Measurements from ENCODE around the gene FBXW4. TPM values are rescaled to one million over a fixed set of nuclear protein-coding genes. Genes with fewer than 3 reads are reported as not detected.

Gene FBXW4
- polyA plus RNA-seq, 1 of the 3 experiments (the other 2 are of a cell fraction), result 27.6 TPM

DNA sequence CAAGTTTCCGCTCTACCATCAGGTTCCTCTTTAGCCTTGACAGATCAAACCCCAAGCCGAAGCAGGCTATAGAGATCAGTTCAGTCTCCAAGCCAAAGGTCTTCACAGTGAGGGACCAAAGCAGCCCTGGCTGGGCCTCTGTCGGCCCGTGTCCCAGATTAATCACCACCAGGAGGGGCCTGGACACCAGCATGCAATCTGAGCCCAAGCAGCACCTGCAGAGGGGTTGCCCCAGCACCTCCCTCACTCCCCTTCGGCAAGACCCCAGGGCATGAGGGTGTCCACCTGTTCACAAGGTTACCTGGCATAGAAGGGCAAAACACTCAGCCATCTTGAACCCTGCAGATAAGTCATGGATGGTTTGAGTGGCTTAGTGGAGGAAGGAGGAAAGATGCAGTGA lies 36.0 kb downstream of the FBXW4 start (continued):
- TF ChIP-seq, protein P1, sequence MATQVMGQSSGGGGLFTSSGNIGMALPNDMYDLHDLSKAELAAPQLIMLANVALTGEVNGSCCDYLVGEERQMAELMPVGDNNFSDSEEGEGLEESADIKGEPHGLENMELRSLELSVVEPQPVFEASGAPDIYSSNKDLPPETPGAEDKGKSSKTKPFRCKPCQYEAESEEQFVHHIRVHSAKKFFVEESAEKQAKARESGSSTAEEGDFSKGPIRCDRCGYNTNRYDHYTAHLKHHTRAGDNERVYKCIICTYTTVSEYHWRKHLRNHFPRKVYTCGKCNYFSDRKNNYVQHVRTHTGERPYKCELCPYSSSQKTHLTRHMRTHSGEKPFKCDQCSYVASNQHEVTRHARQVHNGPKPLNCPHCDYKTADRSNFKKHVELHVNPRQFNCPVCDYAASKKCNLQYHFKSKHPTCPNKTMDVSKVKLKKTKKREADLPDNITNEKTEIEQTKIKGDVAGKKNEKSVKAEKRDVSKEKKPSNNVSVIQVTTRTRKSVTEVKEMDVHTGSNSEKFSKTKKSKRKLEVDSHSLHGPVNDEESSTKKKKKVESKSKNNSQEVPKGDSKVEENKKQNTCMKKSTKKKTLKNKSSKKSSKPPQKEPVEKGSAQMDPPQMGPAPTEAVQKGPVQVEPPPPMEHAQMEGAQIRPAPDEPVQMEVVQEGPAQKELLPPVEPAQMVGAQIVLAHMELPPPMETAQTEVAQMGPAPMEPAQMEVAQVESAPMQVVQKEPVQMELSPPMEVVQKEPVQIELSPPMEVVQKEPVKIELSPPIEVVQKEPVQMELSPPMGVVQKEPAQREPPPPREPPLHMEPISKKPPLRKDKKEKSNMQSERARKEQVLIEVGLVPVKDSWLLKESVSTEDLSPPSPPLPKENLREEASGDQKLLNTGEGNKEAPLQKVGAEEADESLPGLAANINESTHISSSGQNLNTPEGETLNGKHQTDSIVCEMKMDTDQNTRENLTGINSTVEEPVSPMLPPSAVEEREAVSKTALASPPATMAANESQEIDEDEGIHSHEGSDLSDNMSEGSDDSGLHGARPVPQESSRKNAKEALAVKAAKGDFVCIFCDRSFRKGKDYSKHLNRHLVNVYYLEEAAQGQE (IDR thresholded peaks at IDR 0.05; ENCODE audit: low read depth, low read length), result no peak
- TF ChIP-seq, protein P2, sequence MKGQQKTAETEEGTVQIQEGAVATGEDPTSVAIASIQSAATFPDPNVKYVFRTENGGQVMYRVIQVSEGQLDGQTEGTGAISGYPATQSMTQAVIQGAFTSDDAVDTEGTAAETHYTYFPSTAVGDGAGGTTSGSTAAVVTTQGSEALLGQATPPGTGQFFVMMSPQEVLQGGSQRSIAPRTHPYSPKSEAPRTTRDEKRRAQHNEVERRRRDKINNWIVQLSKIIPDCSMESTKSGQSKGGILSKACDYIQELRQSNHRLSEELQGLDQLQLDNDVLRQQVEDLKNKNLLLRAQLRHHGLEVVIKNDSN (IDR thresholded peaks at IDR 0.05; ENCODE audit: borderline replicate concordance, low read depth), result no peak
- TF ChIP-seq, protein P3, sequence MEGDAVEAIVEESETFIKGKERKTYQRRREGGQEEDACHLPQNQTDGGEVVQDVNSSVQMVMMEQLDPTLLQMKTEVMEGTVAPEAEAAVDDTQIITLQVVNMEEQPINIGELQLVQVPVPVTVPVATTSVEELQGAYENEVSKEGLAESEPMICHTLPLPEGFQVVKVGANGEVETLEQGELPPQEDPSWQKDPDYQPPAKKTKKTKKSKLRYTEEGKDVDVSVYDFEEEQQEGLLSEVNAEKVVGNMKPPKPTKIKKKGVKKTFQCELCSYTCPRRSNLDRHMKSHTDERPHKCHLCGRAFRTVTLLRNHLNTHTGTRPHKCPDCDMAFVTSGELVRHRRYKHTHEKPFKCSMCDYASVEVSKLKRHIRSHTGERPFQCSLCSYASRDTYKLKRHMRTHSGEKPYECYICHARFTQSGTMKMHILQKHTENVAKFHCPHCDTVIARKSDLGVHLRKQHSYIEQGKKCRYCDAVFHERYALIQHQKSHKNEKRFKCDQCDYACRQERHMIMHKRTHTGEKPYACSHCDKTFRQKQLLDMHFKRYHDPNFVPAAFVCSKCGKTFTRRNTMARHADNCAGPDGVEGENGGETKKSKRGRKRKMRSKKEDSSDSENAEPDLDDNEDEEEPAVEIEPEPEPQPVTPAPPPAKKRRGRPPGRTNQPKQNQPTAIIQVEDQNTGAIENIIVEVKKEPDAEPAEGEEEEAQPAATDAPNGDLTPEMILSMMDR (IDR thresholded peaks at IDR 0.05), result no peak

DNA sequence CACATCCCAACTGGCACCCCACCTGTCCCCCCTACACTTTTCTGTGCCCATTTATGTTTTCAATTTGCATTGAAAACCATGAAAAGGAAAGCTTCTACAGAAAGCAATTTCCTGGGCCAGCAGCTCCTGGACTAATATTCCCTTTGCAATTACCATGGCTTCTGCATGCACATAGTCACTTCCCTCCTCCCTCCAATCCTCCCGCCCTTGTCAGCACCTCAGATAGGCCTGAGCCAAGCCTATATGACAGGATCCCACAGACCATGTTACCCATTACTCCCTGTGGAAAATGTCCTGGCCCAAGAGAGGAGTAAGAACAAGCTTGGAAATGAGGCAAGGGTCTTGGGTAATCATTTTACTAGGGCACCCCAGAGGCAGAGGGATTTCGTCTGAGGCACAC lies 38.1 kb downstream of the FBXW4 start:
- CTCF ChIA-PET, result interaction anchor here (1.2 to 2.1 kb wide), 2 partner anchors 54 to 515 kb away, joined by 3 to 6 read pairs; no protein-coding TSS in a partner anchor
- POLR2A ChIA-PET, result no interaction called here
- Histone ChIP-seq H3K9me3 (no peaks in the 10 kb centered on the region), H3K4me3 (ENCODE audit: low read depth in 2 of 2, low read length in 1 of 2) (no peak overlapping the region), H3K4me1 (ENCODE audit: control insufficient read depth in 1 of 2, insufficient read depth in 2 of 2, low read depth in 1 of 2, low read length in 1 of 2) (no peaks in the 10 kb centered on the region), H3K9ac (no peak overlapping the region), H3K27me3 (ENCODE audit: insufficient read depth) (no peaks in the 10 kb centered on the region), H3K27ac (ENCODE audit: low read depth in 2 of 2, low read length in 1 of 2) (no peak overlapping the region), H3K9me2 (no peaks in the 10 kb centered on the region), H4K20me1 (ENCODE audit: insufficient read depth) (no peaks in the 10 kb centered on the region), H3K79me2 (ENCODE audit: insufficient read depth) (no peaks in the 10 kb centered on the region), H3F3A (replicated peaks; ENCODE audit: insufficient read depth) (no peaks in the 10 kb centered on the region), H3K36me3 (replicated peaks in 1 of 2; ENCODE audit: control insufficient read depth in 1 of 2, insufficient read depth in 2 of 2, low read length in 1 of 2) (peaks cover 9 to 54% of the 10 kb centered on the region in 2 experiments), H3K4me2 (no peak overlapping the region), H2AFZ (ENCODE audit: low read depth) (no peak overlapping the region)
- WGBS (ENCODE audit: low lambda C conversion rate), result 100% methylated on average over 2 of the region's 2 CpGs
- TF ChIP-seq RXRA (IDR thresholded peaks at IDR 0.05; ENCODE audit: borderline replicate concordance, low read depth), result no peak
- TF ChIP-seq TCF12 (IDR thresholded peaks at IDR 0.05), result no peak
- TF ChIP-seq GATA2 (CRISPR knock-in tag; IDR thresholded peaks at IDR 0.05), result no peak
- TF ChIP-seq EZH2phosphoT487 (IDR thresholded peaks at IDR 0.05; ENCODE audit: borderline replicate concordance, low read depth), result no peak
- TF ChIP-seq, protein P4, sequence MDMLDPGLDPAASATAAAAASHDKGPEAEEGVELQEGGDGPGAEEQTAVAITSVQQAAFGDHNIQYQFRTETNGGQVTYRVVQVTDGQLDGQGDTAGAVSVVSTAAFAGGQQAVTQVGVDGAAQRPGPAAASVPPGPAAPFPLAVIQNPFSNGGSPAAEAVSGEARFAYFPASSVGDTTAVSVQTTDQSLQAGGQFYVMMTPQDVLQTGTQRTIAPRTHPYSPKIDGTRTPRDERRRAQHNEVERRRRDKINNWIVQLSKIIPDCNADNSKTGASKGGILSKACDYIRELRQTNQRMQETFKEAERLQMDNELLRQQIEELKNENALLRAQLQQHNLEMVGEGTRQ (IDR thresholded peaks at IDR 0.05; ENCODE audit: borderline replicate concordance, low read depth, low read length), result no peak
- no peak for TF ChIP-seq FOXM1 (IDR thresholded peaks at IDR 0.05; ENCODE audit: low read depth)
- no peak for TF ChIP-seq EP300 (IDR thresholded peaks at IDR 0.05; ENCODE audit: borderline replicate concordance in 1 of 2, low read depth in 1 of 2, low read length in 1 of 2)
- TF ChIP-seq, protein P5, sequence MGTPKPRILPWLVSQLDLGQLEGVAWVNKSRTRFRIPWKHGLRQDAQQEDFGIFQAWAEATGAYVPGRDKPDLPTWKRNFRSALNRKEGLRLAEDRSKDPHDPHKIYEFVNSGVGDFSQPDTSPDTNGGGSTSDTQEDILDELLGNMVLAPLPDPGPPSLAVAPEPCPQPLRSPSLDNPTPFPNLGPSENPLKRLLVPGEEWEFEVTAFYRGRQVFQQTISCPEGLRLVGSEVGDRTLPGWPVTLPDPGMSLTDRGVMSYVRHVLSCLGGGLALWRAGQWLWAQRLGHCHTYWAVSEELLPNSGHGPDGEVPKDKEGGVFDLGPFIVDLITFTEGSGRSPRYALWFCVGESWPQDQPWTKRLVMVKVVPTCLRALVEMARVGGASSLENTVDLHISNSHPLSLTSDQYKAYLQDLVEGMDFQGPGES (IDR thresholded peaks at IDR 0.05; ENCODE audit: low read depth, low read length), result no peak
- TF ChIP-seq, protein P6, sequence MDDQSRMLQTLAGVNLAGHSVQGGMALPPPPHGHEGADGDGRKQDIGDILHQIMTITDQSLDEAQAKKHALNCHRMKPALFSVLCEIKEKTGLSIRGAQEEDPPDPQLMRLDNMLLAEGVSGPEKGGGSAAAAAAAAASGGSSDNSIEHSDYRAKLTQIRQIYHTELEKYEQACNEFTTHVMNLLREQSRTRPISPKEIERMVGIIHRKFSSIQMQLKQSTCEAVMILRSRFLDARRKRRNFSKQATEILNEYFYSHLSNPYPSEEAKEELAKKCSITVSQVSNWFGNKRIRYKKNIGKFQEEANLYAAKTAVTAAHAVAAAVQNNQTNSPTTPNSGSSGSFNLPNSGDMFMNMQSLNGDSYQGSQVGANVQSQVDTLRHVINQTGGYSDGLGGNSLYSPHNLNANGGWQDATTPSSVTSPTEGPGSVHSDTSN (IDR thresholded peaks at IDR 0.05), result no peak
- TF ChIP-seq, protein P1 (IDR thresholded peaks at IDR 0.05; ENCODE audit: low read depth, low read length), result no peak
- DNase-seq, result no peak
